Epithelial cell of alveolus of lung (primary cell): Measurements from ENCODE around the gene DUSP16. TPM values are rescaled to one million over a fixed set of nuclear protein-coding genes. Genes with fewer than 3 reads are reported as not detected.

Source experiments
- total RNA-seq: library from RNA; depleted of rRNA; stranded (reverse); fragments of >200 nt; gene quantifications from 2 replicates; pipeline ENCODE4 v1.2.1, GENCODE V29; 2015

Gene DUSP16, protein sequence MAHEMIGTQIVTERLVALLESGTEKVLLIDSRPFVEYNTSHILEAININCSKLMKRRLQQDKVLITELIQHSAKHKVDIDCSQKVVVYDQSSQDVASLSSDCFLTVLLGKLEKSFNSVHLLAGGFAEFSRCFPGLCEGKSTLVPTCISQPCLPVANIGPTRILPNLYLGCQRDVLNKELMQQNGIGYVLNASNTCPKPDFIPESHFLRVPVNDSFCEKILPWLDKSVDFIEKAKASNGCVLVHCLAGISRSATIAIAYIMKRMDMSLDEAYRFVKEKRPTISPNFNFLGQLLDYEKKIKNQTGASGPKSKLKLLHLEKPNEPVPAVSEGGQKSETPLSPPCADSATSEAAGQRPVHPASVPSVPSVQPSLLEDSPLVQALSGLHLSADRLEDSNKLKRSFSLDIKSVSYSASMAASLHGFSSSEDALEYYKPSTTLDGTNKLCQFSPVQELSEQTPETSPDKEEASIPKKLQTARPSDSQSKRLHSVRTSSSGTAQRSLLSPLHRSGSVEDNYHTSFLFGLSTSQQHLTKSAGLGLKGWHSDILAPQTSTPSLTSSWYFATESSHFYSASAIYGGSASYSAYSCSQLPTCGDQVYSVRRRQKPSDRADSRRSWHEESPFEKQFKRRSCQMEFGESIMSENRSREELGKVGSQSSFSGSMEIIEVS
- total RNA-seq = 9.6 and 15.4 TPM in 2 replicates

DNA sequence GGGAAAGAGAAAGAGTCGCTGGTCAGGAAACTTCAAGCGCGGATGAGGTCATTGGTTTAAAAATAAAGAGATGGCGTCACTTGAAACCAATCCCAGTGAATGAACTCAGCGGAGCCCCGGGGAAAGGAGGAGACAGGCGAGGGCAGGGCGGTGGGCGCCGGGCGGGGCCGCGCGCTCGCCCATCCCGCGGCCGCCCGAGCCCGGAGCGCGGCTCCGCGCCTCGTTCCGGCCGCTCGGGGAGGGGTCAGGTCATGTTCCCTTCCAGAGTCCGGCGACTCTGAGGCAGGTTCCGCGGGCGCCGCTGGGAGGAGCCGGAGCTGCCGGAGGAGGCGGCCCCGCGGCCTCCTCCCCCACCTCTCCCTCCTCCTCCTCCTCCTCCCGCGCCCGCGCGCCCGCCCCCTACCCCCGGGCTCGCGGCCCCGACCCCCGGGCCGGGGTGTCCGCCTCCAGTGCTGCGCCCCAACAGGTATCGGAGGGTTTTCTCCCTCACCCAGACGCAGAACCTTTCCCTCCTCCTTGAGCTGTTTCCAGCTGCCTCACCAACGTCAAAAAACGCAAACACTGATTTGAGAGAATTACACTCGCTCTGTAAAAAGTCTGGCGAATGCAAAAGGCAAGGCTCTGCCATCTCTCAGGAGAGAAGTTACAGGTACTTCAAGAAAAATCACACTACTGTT lies at the start of gene DUSP16:
TSS of gene DUSP16 (minus strand) at position 279 of the 677 bp plus-strand sequence. CDS start 41,765 bp downstream, outside the sequence.

DNA sequence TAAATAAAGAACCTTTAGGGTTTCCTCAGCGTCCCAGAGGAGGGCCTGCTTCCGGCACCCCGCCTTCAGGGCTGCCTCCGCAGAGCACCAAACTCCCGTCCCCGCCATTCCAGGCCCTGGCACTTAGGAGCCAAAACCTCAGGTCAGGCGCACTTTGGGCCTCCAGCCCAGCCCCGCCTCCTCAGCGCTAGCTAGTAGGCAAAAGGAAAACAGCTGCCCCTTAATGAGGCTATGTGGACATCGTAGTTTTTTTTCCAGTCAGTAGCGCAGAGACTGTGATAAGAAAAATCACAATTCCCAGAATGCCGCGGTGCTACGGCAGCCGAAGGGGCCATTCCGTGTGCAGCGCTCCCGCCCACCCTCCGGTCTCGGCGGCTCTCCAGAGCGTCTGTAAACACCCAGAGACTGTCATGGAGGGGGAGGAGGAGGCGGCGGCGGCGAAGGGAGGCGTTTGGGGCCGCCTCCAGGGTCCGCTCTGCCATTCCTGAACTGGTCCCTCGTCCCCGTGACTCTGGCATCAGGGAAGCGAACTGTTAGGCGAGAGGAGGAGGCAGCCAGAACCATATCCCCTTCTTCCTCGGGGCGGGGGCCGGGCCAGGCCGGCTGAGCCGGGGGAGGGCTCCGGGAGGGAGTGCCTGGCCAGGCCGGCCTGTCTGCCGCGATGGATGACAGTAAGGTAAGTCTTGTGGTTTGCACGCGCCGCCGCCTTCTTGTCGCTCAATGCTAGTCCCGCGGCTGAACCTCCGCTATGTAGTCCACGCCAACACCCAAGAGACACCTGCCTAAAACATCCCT lies 49.0 kb upstream of the DUSP16 start, which contains the start of gene CREBL2:
TSS of gene CREBL2 (plus strand) at position 365 of the 795 bp plus-strand sequence. CDS start at position 662, 297 bp downstream.

Other genes starting within 250 kb of the DUSP16 start
- 4.0 and 5.5 TPM in 2 replicates for gene MANSC1, start 212.6 kb downstream of the DUSP16 start, total RNA-seq
- gene BORCS5, start 205.8 kb downstream of the DUSP16 start, total RNA-seq = 7.9 and 14.6 TPM in 2 replicates
- 20.4 and 21.1 TPM in 2 replicates for gene CREBL2, start 49.0 kb upstream of the DUSP16 start, total RNA-seq
- gene GPR19, start 133.3 kb upstream of the DUSP16 start, total RNA-seq = 0.13 TPM in 1 of 2 replicates, not detected in the other
- gene CDKN1B, start 154.5 kb upstream of the DUSP16 start, total RNA-seq = 26.8 and 68.6 TPM in 2 replicates
- gene APOLD1, start 222.8 kb upstream of the DUSP16 start, total RNA-seq = 2.8 and 15.8 TPM in 2 replicates